OCI-M2 (cell line): ENCODE measurements around the gene NAV3.

Experiments
- DNase-seq: peaks from one replicate; lab custom pipeline; 2025; ENCODE audit not compliant: unreplicated experiment; lab: John Stamatoyannopoulos, UW

NAV3 gene

GRCh38 chr12:77841521-77841920, 10.8 kb downstream of the NAV3 start:
- no peak for DNase-seq

DNA sequence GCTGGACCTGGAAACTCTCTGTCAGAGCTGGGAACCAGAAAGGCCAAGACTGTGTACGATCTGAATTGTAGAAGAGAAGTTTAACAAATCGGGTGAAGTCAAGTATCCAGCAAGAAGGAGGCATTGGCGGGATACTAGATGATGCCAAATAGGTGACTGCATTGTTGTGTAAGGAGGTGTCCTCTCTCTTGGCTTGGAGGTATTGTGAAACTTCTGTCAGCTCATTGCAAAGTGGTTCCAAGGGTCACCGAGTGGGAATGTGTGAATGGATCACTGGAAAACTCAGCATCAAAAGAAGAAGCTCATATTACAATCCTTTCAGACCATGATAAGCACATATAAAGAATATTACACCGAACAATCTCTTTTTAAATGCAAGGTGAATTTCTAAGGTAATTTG, 11.7 kb downstream of the NAV3 start:
- DNase-seq: no peak

DNA sequence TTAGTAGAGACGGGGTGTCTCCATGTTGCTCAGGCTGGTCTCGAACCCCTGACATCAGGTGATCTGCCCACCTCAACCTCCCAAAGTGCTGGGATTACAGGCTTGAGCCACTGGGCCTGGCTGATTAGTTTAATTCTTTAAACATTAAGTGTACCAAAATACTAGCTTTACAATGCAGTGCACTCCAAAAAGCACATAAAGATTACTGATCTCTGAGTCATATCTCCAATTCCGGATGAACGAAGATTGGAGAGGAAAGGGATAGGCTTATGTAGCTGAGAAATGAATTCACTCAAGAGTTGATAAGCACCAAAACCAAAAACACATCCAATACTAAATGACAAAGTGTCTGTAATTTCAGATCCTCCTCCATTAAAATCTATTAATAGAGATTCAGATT, 15.1 kb downstream of the NAV3 start:
- DNase-seq: no peak

- no peak for DNase-seq
Measured at GRCh38 chr12:77847060-77847541, 16.4 kb downstream of the NAV3 start.

DNA sequence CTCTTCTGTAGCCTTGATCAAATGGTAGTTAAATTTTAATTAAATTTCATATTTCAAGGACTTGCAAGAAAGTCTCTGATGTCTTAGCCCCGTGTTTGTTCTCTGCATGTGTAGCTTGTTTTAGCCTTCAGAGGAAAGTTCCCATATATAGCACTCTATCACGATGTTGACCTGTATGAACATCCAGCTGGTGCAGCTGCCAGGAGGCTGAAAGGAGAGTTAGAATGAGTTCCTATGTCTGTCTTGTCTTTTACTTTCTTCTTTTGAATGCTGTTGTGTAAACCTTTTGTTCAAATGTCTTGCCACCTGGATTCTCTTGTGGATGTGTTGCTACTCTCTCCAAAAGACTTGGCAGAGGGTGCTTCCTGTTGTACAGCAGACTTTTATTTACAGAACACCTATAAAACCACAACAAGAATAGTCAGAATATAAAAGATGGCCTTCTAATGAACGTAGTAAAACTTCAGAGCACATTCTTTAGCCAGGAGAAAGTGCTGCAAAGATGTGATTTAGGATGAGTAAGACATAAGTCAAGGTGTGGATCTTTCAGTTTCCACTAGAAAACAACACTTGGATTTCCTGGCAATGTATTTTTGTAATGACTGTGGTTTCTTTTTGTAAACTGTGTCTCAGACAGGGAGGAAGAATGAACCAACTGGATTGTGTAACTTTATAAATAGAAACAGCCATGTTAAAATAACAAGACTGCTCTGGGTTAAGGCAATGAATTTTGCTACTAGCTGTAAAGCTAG, 17.2 kb downstream of the NAV3 start:
- DNase-seq: no peak

GRCh38 chr12:77850129-77850528, 19.4 kb downstream of the NAV3 start:
- DNase-seq: no peak

GRCh38 chr12:77850698-77851097, 20.0 kb downstream of the NAV3 start:
- DNase-seq: no peak

- DNase-seq: no peak
Measured at GRCh38 chr12:77855548-77855947, 24.9 kb downstream of the NAV3 start.

GRCh38 chr12:77861317-77861716, 30.6 kb downstream of the NAV3 start:
- DNase-seq: no peak

- DNase-seq: no peak
Measured at GRCh38 chr12:77865178-77865577, 34.5 kb downstream of the NAV3 start.

DNA sequence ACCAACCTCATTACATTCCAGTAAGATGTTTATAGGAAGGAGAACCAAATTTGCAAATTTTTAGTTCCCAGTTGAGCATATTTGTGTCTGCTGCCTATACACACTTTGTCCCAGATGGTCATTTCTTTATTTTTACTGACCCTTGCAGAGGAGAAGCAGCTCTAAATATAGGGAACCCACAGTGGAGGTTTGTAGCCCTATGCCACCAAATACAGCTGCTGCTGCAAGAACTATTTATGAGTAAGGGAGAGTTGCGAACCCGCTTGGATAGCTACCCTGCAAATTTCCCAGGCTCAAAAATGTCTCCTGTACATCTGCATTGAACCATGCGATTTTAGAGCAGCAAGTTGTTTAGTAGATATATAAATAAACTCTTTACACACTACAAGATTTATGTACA, 48.2 kb downstream of the NAV3 start:
- DNase-seq: no peak

- DNase-seq: no peak
Measured at GRCh38 chr12:77882709-77883108, 52.0 kb downstream of the NAV3 start.

DNA sequence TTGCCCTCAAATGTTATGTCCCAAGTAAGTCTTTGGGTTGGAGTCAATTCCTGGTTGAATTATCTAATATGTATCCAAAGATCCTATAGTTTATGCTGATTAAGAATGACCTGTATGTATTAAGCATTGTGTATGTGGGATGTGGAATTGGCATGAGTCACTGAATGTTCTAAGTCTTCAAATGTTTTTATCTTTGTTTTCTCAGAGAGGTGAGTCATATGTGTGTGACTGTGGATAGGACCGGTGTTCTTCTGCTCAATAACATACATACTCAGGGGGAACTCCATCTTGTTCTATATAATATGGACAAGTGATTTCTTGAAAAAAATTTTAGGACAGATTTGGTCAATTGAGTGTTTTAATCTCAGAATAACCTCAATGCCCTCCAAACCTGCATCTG, 57.9 kb downstream of the NAV3 start:
- no peak for DNase-seq

- DNase-seq: no peak
Measured at GRCh38 chr12:77891518-77892147, 60.9 kb downstream of the NAV3 start.

GRCh38 chr12:77893918-77894317, 63.2 kb downstream of the NAV3 start:
- no peak for DNase-seq

DNA sequence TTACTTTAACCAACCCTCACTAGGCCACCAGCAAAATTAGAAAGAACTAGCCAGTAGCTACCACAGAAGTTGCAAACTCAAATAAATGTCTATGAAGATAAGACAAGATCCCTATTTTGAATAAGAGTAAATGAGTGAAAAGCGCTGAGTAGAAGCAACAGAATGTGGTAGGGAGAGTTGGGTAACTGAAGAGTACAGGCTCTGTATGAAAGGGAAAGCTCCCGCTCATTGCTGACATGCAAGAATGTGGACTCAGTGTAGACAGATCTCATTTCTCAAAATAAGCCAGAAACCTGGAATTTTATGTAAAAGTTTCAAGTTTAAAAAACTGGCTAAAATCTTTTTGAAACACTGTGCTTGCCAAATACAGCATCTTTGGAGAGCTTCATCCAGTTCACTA, 63.9 kb downstream of the NAV3 start:
- DNase-seq: no peak

DNA sequence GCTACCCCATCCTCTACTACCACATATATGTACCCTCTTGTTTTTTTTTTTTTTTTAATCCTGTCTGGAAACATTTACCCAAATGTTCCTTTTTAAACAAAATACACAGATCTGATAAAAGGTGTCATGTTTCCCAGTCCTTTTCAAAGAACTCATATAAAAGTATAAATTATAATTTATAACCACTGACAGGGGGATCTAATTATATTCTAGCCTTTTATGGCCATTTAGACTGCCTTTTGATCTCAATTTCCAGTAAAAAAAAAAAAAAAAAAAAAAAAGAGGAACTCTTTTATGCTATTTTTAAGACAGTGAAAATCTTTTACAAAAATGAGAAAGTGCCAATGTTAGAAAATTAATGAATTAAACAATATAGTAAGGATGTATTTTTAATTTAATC, 65.0 kb downstream of the NAV3 start:
- DNase-seq: no peak

DNA sequence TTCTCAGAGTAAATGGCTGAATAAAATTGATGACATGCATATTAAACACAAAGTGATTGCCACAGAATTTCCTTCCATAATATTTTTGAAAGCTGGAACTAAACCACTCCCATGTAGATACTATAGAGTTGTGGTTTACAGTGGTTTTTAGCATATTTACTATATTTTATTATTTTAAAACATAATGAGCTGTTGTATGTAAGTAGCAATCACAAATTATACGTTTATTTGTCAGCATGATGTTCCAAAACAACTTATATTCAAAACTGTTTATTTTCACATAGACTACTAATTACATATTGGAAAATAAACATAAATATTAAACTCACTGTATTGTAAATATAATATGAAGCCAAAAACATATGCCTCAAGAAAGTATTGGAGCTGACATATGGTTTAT, 77.2 kb downstream of the NAV3 start:
- no peak for DNase-seq

- DNase-seq: no peak
Measured at GRCh38 chr12:77914081-77914488, 83.4 kb downstream of the NAV3 start.

GRCh38 chr12:77915071-77915600, 84.4 kb downstream of the NAV3 start:
- DNase-seq: no peak

DNA sequence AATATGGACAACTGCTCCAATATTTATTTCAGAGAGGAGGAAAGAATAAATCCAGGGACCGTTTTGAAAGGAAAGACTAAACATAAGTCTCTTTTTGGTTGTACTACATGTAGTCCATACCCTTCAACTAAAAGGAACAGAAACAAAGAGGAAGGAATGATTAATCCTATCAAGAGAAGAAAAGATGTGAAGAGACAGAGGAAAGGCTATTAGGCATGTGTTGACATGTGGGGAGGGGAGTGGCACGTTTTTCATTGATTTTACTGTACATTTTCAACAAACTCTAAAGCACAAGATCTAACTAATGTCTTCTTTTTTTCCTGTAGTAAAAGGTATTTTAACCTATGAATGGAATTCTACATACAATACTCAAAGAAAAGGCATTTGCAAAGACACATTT, 85.6 kb downstream of the NAV3 start:
- no peak for DNase-seq

GRCh38 chr12:77918046-77918445, 87.4 kb downstream of the NAV3 start:
- DNase-seq: no peak
